H1 (cell line): ENCODE results near the gene PINK1. TPM values are rescaled to one million over a fixed set of nuclear protein-coding genes. Genes with fewer than 3 reads are reported as not detected.

ENCODE experiments used
- CTCF ChIA-PET: fragments of 300-600 bp; sonication (Branson Sonifier 250); formaldehyde crosslinking; loops from one replicate; lab custom pipeline; 2021; ENCODE audit not compliant: partially characterized antibody; lab: Charles Lee
- POLR2A ChIA-PET: fragments of 300-600 bp; sonication (Branson Sonifier 250); formaldehyde crosslinking; loops from one replicate; lab custom pipeline; 2021; ENCODE audit warnings: inconsistent platforms; ENCODE audit not compliant: partially characterized antibody; lab: Charles Lee
- DNase-seq, 2 experiments: peaks; one replicate each; pipeline versions ENCODE4 v3.0.0 to v3.0.0-alpha.2; 2010 to 2022; ENCODE audit warnings: low spot score in 2 of 2, low read depth in 1 of 2, mixed read lengths in 1 of 2
- FAIRE-seq: peaks from 2 replicates; lab custom pipeline; 2011; peaks lifted over from hg19 to GRCh38; lab: Jason Lieb, UNC
- H2AFZ ChIP-seq: 2 replicates; pipeline ENCODE4 v1.8.1; 2012; ENCODE audit warnings: low read length, inconsistent platforms
- H2AK5ac ChIP-seq: 2 replicates; pipeline ENCODE4 v1.6.1; 2013; ENCODE audit warnings: low read depth, low read length
- H2BK120ac ChIP-seq: replicated peaks from 2 replicates; pipeline ENCODE3; 2013; ENCODE audit warnings: low read depth, low read length, inconsistent platforms
- H2BK12ac ChIP-seq: 2 replicates; pipeline ENCODE4 v1.6.1; 2013; ENCODE audit warnings: low read depth, low read length
- H2BK15ac ChIP-seq: 2 replicates; pipeline ENCODE4 v1.6.1; 2013; ENCODE audit warnings: low read length
- H2BK20ac ChIP-seq: 2 replicates; pipeline ENCODE4 v1.6.1; 2013; ENCODE audit warnings: low read length
- H2BK5ac ChIP-seq: 2 replicates; pipeline ENCODE4 v1.6.1; 2013; ENCODE audit warnings: low read depth, low read length
- H3K14ac ChIP-seq: 2 replicates; pipeline ENCODE4 v1.6.1; 2013; ENCODE audit warnings: inconsistent platforms; ENCODE audit not compliant: insufficient read length
- H3K18ac ChIP-seq: 2 replicates; pipeline ENCODE4 v1.6.1; 2013; ENCODE audit warnings: low read length; ENCODE audit errors: extremely low read depth
- H3K23ac ChIP-seq: 2 replicates; pipeline ENCODE4 v1.6.1; 2013; ENCODE audit warnings: inconsistent platforms; ENCODE audit not compliant: insufficient read length
- H3K23me2 ChIP-seq: 2 replicates; pipeline ENCODE4 v1.6.1; 2013; ENCODE audit warnings: low read depth, low read length
- H3K27ac ChIP-seq: 2 replicates; pipeline ENCODE4 v1.6.1; 2011; ENCODE audit warnings: low read depth, low read length, inconsistent platforms
- H3K27me3 ChIP-seq, 4 experiments: replicated peaks in 1 of 4; 1 replicate in 1 of 4; 2 replicates in 3 of 4; pipeline versions ENCODE4 v1.6.1 to v1.8.1; 2011 to 2013; ENCODE audit warnings: low read length in 3 of 4, mild to moderate bottlenecking in 3 of 4, inconsistent platforms in 2 of 4, mixed read lengths in 2 of 4, moderate library complexity in 1 of 4; ENCODE audit not compliant: control insufficient read depth in 3 of 4, insufficient read depth in 3 of 4; ENCODE audit errors: extremely low read depth in 1 of 4
- H3K36me3 ChIP-seq, 4 experiments: 2 replicates each; pipeline versions ENCODE4 v1.6.1 to v1.8.1; 2011 to 2013; ENCODE audit warnings: mild to moderate bottlenecking in 4 of 4, low read length in 3 of 4, moderate library complexity in 2 of 4, control low read depth in 1 of 4, inconsistent platforms in 1 of 4; ENCODE audit not compliant: insufficient read depth in 4 of 4, control insufficient read depth in 2 of 4
- H3K4ac ChIP-seq: replicated peaks from 2 replicates; pipeline ENCODE3; 2013; ENCODE audit warnings: low read length, low read depth, mixed read lengths, inconsistent platforms; ENCODE audit not compliant: insufficient read length
- H3K4me1 ChIP-seq, 4 experiments: replicated peaks in 1 of 4; 1 replicate in 1 of 4; 2 replicates in 3 of 4; pipeline versions ENCODE4 v1.6.1 to v1.8.1; 2011 to 2013; ENCODE audit warnings: low read length in 3 of 4, inconsistent platforms in 2 of 4, mixed read lengths in 1 of 4; ENCODE audit not compliant: insufficient read depth in 4 of 4, control insufficient read depth in 3 of 4
- H3K4me2 ChIP-seq, 2 experiments: 2 replicates each; pipeline versions ENCODE4 v1.6.1 to v1.8.1; 2011 to 2013; ENCODE audit warnings: low read depth in 2 of 2, low read length in 2 of 2, control low read depth in 1 of 2, inconsistent platforms in 1 of 2, mild to moderate bottlenecking in 1 of 2; ENCODE audit not compliant: insufficient read depth in 1 of 2
- H3K4me3 ChIP-seq, 4 experiments: fragments of 200-600, 300-600 bp in 1 of 4; sonication (generic), shearing (Covaris generic), sonication (Bioruptor Twin) in 1 of 4; 2 replicates each; pipeline versions ENCODE4 v1.5.1 to v1.8.1; 2011 to 2016; ENCODE audit warnings: low read length in 4 of 4, low read depth in 3 of 4, control low read depth in 2 of 4, inconsistent platforms in 2 of 4, mild to moderate bottlenecking in 2 of 4, mixed read lengths in 1 of 4, moderate library complexity in 1 of 4; ENCODE audit not compliant: insufficient read depth in 2 of 4; ENCODE audit errors: extremely low read depth in 1 of 4
- H3K56ac ChIP-seq: replicated peaks from 2 replicates; pipeline ENCODE3; 2013; ENCODE audit warnings: low read depth, mild to moderate bottlenecking, mixed read lengths, low read length, inconsistent platforms; ENCODE audit not compliant: insufficient read length
- H3K79me1 ChIP-seq: 2 replicates; pipeline ENCODE4 v1.6.1; 2013; ENCODE audit warnings: low read depth, low read length, control low read depth
- H3K79me2 ChIP-seq, 2 experiments: 2 replicates each; pipeline versions ENCODE4 v1.6.1 to v1.8.1; 2012 to 2013; ENCODE audit warnings: low read length in 2 of 2, mild to moderate bottlenecking in 2 of 2, inconsistent platforms in 1 of 2; ENCODE audit not compliant: insufficient read depth in 2 of 2, control insufficient read depth in 1 of 2
- H3K9ac ChIP-seq, 4 experiments: replicated peaks in 1 of 4; 1 replicate in 1 of 4; 2 replicates in 3 of 4; pipeline versions ENCODE4 v1.6.1 to v1.8.1; 2011 to 2013; ENCODE audit warnings: low read depth in 3 of 4, low read length in 3 of 4, control low read depth in 2 of 4, mild to moderate bottlenecking in 2 of 4, moderate library complexity in 2 of 4, inconsistent platforms in 1 of 4; ENCODE audit errors: extremely low read depth in 1 of 4
- H3K9me3 ChIP-seq, 2 experiments: 2 replicates each; pipeline versions ENCODE4 v1.6.1 to v1.8.1; 2012 to 2013; ENCODE audit warnings: mild to moderate bottlenecking in 2 of 2, moderate library complexity in 2 of 2, control low read depth in 1 of 2, inconsistent platforms in 1 of 2, low read depth in 1 of 2, low read length in 1 of 2, mixed read lengths in 1 of 2; ENCODE audit not compliant: insufficient read depth in 2 of 2
- H4K20me1 ChIP-seq, 2 experiments: replicated peaks in 1 of 2; 2 replicates each; pipeline versions ENCODE3 to v1.8.1; 2011 to 2013; ENCODE audit warnings: inconsistent platforms in 2 of 2, low read length in 2 of 2, mild to moderate bottlenecking in 1 of 2; ENCODE audit not compliant: insufficient read depth in 2 of 2, control insufficient read depth in 1 of 2
- H4K5ac ChIP-seq: 2 replicates; pipeline ENCODE4 v1.6.1; 2013; ENCODE audit warnings: low read length, low read depth, mixed read lengths, inconsistent platforms; ENCODE audit not compliant: insufficient read length
- H4K8ac ChIP-seq: 2 replicates; pipeline ENCODE4 v1.8.0; 2013; ENCODE audit warnings: mild to moderate bottlenecking, moderate library complexity, low read length, inconsistent platforms; ENCODE audit not compliant: insufficient read depth; ENCODE audit errors: extremely low read depth
- H4K91ac ChIP-seq: replicated peaks from 2 replicates; pipeline ENCODE3; 2013; ENCODE audit warnings: low read length, mixed read lengths, inconsistent platforms; ENCODE audit not compliant: insufficient read length
- WGBS, 2 experiments: shearing (Covaris generic) in 1 of 2; methylation state at CpG; one replicate each; pipeline versions ENCODE4 v1.1.6 to v1.1.7; 2013 to 2015; ENCODE audit warnings: low lambda C conversion rate in 2 of 2, mixed read lengths in 2 of 2, inconsistent platforms in 1 of 2, low coverage in 1 of 2, missing lambda C conversion rate in 1 of 2; ENCODE audit not compliant: insufficient replicate concordance in 2 of 2, insufficient coverage in 1 of 2, insufficient read length in 1 of 2; ENCODE audit errors: extremely low coverage in 1 of 2, missing lambda C conversion rate in 1 of 2; 5-methylcytosine and 5-hydroxymethylcytosine counted together
- polyA plus RNA-seq, 7 experiments: library from polyadenylated mRNA; depleted of rRNA in 3 of 7; stranded (reverse) in 5 of 7; unstranded in 2 of 7; fragments of >200 nt in 5 of 7; fragments of 200-250 nt in 2 of 7; gene quantifications; 1 replicate in 5 of 7; 2 replicates in 1 of 7; 4 replicates in 1 of 7; pipeline versions ENCODE4 v1.2.1 to v1.2.3, GENCODE V29; 2011 to 2013; ENCODE audit warnings: missing spikeins in 2 of 7, mixed read lengths in 2 of 7
- total RNA-seq: library from RNA; stranded (reverse); fragmentation: NEBNext Ultra II Directional; extraction: Animal tissue kit (Norgen Biotek cat#: 25700); gene quantifications from 2 replicates; pipeline ENCODE4 v1.2.1, GENCODE V29; 2021

The PINK1 gene
- total and polyA plus RNA-seq, 2 of the 8 experiments (the other 6 are each of a cell fraction or from before 2014, with no cell fraction given): 16.1 to 19.3 TPM

GRCh38 chr1:20590306-20590777 lies 42.9 kb upstream of the PINK1 start:
- Histone ChIP-seq H4K91ac (peak overlapping the region; percentile 0), H3K27me3 (no peaks in the 10 kb centered on the region), H2BK120ac (no peak overlapping the region), H2BK20ac (peak overlapping the region; percentile 65; the same call in 1 of the 2 replicates), H3K14ac (no peak overlapping the region), H3K79me1 (no peaks in the 10 kb centered on the region), H2BK5ac (no peak overlapping the region), H3K4me1 (peaks cover 0 to 16% (median 11%) of the 10 kb centered on the region in 4 experiments; a peak in 5 of 7 replicates), H4K5ac (no peak overlapping the region), H3K56ac (no peak overlapping the region), H3K27ac (no peak overlapping the region), H3K79me2 (no peaks in the 10 kb centered on the region), H3K4me2 (peak overlapping the region in 1 of 2 experiments; percentile 5; a peak in 1 of 4 replicates), H3K18ac (no peak overlapping the region; the same call in 1 of the 2 replicates), H3K4ac (no peak overlapping the region), H2BK15ac (peak overlapping the region; percentile 53; the same call in 1 of the 2 replicates), H2AK5ac (no peak overlapping the region), H2AFZ (no peak overlapping the region), H3K36me3 (no peaks in the 10 kb centered on the region), H3K9me3 (no peaks in the 10 kb centered on the region), H3K9ac (no peak overlapping the region), H4K20me1 (no peaks in the 10 kb centered on the region), H3K4me3 (no peak overlapping the region), H2BK12ac (0 out of 2 replicates have a peak overlapping the region, but pooled peaks have one; percentile 55), H3K23me2 (no peaks in the 10 kb centered on the region), H3K23ac (no peak overlapping the region), H4K8ac (no peak overlapping the region)
- ChIA-PET POLR2A (interaction anchor here (0.6 to 1.4 kb wide), 3 partner anchors 28 to 196 kb away, joined by 3 read pairs; no protein-coding TSS in a partner anchor), CTCF (interaction anchor here (0.8 to 3.4 kb wide), 6 partner anchors 14 to 107 kb away, joined by 3 to 28 read pairs (median 7); partner anchors contain the start of gene PINK1)
- WGBS, 2 experiments: 78% methylated on average over 7 of the region's 7 CpGs; no CpG with 5 or more reads in 1 of the 2 experiments
- DNase-seq: no peak
- FAIRE-seq: no peak
